ENCODE data around the gene SPINK5. TPM values are rescaled to one million over a fixed set of nuclear protein-coding genes. Genes with fewer than 3 reads are reported as not detected.

Gene SPINK5
- total RNA-seq, 1 donor from 2014 or later: not detected

DNA sequence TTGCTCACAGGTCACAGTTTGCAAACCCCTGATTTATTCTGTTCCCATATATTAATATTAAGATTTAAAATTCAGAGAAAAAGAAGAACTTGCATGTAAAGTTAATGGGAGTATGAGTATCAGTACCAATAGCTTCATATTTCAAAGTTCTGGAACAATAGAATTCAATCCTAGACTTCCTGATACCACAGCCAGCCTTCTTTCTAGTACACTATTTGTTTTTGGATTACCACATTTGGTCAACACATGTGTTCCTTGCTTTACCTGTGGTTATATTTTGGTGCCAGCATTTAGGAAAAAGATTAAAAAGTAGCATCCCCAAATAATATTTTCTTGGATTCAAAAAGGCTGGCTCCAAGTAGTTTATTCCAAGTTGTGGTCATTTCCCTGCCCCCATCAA, 49.5 kb downstream of the SPINK5 start:
- H3K27ac Mint-ChIP-seq: no peak overlapping the region
- no peaks in the 10 kb centered on the region for H3K27me3 Mint-ChIP-seq (ENCODE audit: low read depth)
- no peaks in the 10 kb centered on the region for H3K9me3 Mint-ChIP-seq
- no peak for DNase-seq (ENCODE audit: low spot score)
- H3K4me3 Mint-ChIP-seq (ENCODE audit: low read depth): no peak overlapping the region
- no peaks in the 10 kb centered on the region for H3K4me1 Mint-ChIP-seq (ENCODE audit: low read depth)
- intact Hi-C loops (cut with micrococcal nuclease): no loop called here
- H3K36me3 Mint-ChIP-seq (ENCODE audit: low read depth): no peaks in the 10 kb centered on the region

DNA sequence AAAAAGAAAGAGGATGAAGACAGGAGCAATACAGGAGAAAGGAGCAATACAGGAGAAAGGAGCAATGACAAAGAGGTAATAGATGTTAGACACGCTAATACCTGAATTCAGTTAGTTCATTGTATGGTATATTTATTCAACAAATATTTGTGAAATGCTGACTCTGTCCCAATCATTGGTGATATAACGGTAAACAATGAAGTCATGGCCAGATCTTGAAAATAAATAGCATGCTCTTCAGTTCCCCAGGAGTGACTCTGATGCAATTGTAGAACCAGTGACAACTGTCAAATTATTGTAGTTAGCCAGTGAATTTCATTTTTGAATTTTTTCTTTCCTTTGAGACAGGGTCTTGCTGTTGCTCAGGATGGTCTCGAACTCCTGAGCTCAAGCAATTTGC, 56.5 kb downstream of the SPINK5 start:
- Mint-ChIP-seq H3K27ac (no peak overlapping the region), H3K36me3 (ENCODE audit: low read depth) (no peaks in the 10 kb centered on the region), H3K4me3 (ENCODE audit: low read depth) (no peak overlapping the region), H3K27me3 (ENCODE audit: low read depth) (no peaks in the 10 kb centered on the region), H3K9me3 (no peaks in the 10 kb centered on the region), H3K4me1 (ENCODE audit: low read depth) (no peaks in the 10 kb centered on the region)
- no peak for DNase-seq (ENCODE audit: low spot score)
- intact Hi-C loops (cut with micrococcal nuclease): no loop called here

DNA sequence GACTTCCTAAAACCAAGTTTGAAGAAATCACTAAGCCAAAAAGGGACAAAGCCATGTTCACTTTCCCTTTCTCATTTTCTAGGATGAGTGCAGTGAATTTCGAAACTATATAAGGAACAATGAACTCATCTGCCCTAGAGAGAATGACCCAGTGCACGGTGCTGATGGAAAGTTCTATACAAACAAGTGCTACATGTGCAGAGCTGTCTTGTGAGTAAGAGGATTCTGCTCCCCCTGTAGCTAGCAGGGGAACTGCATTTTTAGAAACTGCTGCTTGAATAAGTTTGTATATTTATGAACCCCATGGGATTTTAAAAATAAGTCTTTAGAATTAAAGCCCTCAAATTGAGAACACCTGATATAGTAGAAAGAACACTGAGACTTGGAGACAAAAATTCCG, 61.9 kb downstream of the SPINK5 start:
- H3K4me3 Mint-ChIP-seq (ENCODE audit: low read depth): no peak overlapping the region
- no peaks in the 10 kb centered on the region for H3K27me3 Mint-ChIP-seq (ENCODE audit: low read depth)
- no peaks in the 10 kb centered on the region for H3K9me3 Mint-ChIP-seq
- intact Hi-C loops (cut with micrococcal nuclease): no loop called here
- H3K27ac Mint-ChIP-seq: no peak overlapping the region
- DNase-seq (ENCODE audit: low spot score): no peak
- no peaks in the 10 kb centered on the region for H3K36me3 Mint-ChIP-seq (ENCODE audit: low read depth)
- no peaks in the 10 kb centered on the region for H3K4me1 Mint-ChIP-seq (ENCODE audit: low read depth)

DNA sequence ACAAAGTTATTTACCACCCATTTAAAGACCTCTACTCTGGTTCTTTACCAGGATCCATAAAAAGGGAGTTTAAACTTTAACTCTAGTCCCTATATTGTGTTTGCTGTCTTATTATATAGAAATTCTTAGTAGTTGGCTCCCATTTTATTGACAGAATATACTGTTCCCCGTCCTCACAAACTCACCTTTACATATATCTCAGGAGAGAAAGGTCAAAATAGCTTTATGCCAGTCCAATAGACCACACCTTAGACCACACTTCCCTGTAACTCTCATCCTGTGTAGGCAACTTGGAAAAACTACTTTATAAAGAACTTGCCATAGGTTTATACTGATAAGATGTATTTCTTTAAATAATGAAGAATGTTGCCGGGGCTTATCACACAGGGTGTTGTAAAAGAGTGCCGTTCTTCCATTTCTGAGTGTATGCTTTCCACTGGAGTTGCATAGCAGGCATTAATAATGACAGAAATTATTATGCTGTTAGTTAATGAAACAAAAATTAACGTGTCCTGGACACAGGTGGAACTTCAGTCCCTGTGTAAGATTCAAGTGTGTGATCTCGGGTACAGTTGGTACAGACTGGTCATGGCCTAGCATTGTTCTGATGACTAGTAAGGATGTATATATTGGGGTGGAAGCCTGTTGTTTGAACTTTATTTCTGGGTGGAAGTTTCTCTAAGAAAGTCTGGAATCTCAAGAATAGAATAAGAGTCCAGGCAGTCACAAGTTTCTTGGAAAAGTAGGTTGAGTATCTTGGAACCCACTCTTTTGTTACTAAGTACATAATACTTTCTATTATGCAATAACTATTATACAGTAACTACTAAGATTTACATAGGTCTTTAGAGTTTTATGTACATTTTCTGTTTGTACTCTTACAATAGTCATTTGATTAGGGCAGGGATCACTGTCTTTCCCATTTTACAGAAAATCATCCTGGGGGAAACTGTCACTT, 71.6 kb downstream of the SPINK5 start:
- no peaks in the 10 kb centered on the region for H3K27me3 Mint-ChIP-seq (ENCODE audit: low read depth)
- H3K4me1 Mint-ChIP-seq (ENCODE audit: low read depth): no peaks in the 10 kb centered on the region
- no peaks in the 10 kb centered on the region for H3K36me3 Mint-ChIP-seq (ENCODE audit: low read depth)
- H3K9me3 Mint-ChIP-seq: no peaks in the 10 kb centered on the region
- intact Hi-C loops (cut with micrococcal nuclease): no loop called here
- H3K27ac Mint-ChIP-seq: no peak overlapping the region
- no peak for DNase-seq (ENCODE audit: low spot score)
- H3K4me3 Mint-ChIP-seq (ENCODE audit: low read depth): no peak overlapping the region

DNA sequence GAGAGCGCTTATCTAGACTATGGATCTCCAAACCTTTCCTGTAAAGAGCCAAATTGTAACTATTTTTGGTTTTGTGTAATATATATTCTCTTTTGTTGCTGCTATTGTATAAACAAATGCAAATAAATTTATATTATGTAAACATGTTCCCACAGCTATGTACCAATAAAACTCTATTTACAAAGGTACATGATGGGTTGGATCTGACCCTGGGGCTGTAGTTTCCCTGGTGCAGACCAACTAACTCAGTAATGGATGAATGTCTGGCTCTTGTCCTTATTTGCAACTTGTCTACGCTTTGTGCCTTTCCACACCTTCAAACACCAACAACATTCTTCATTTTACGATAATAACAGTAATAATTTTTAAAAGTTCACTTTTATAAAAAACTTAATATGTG, 77.1 kb downstream of the SPINK5 start:
- no peak for DNase-seq (ENCODE audit: low spot score)
- Mint-ChIP-seq H3K4me3 (ENCODE audit: low read depth) (no peak overlapping the region), H3K4me1 (ENCODE audit: low read depth) (no peaks in the 10 kb centered on the region), H3K27ac (no peak overlapping the region), H3K27me3 (ENCODE audit: low read depth) (no peaks in the 10 kb centered on the region), H3K9me3 (no peaks in the 10 kb centered on the region), H3K36me3 (ENCODE audit: low read depth) (no peaks in the 10 kb centered on the region)
- intact Hi-C loops (cut with micrococcal nuclease): no loop called here

DNA sequence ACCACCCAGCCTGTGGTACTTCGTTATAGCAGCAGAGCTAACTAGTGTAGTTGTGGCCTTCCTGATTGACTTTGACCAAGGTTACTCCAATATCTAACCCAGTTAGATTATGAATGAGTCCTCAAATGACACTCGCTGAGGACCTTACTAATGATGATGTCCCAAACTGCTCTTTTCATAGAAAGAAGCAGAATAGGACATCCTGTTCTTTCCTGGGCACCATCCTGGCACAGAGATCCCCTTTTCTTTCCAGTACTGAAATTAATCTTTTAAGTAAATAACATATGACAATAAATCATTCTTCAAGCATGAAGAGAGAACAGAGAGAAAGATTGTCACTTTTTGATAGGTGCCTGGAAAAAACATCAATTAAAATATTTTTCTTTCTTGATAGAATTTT, 77.9 kb downstream of the SPINK5 start:
- H3K36me3 Mint-ChIP-seq (ENCODE audit: low read depth): no peaks in the 10 kb centered on the region
- no peak overlapping the region for H3K4me3 Mint-ChIP-seq (ENCODE audit: low read depth)
- no peak overlapping the region for H3K27ac Mint-ChIP-seq
- intact Hi-C loops (cut with micrococcal nuclease): no loop called here
- H3K27me3 Mint-ChIP-seq (ENCODE audit: low read depth): no peaks in the 10 kb centered on the region
- no peak for DNase-seq (ENCODE audit: low spot score)
- H3K9me3 Mint-ChIP-seq: no peaks in the 10 kb centered on the region
- no peaks in the 10 kb centered on the region for H3K4me1 Mint-ChIP-seq (ENCODE audit: low read depth)

DNA sequence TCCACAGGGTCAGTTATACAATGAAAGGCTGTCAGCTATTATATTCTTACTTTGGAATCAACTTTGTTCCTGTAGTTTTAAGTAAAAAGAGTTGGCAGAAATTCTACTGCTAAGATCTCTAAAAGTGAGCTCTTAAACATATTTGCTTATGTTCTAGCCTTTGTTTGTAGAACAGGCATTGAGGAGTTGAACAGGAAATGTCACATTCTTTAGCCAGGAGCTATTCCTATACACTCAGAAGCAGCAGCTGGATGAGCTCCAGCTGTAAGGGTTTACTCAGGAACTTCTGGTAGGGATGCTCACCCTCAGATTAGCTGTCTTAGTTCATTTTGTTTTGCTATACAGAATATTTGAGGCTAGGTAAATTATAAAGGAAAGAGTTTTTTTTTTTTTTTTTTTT, 82.1 kb downstream of the SPINK5 start:
- Mint-ChIP-seq H3K27me3 (ENCODE audit: low read depth) (no peaks in the 10 kb centered on the region), H3K4me3 (ENCODE audit: low read depth) (no peak overlapping the region), H3K9me3 (no peaks in the 10 kb centered on the region), H3K27ac (no peak overlapping the region), H3K36me3 (ENCODE audit: low read depth) (no peaks in the 10 kb centered on the region), H3K4me1 (ENCODE audit: low read depth) (no peaks in the 10 kb centered on the region)
- DNase-seq (ENCODE audit: low spot score): no peak
- intact Hi-C loops (cut with micrococcal nuclease): no loop called here

DNA sequence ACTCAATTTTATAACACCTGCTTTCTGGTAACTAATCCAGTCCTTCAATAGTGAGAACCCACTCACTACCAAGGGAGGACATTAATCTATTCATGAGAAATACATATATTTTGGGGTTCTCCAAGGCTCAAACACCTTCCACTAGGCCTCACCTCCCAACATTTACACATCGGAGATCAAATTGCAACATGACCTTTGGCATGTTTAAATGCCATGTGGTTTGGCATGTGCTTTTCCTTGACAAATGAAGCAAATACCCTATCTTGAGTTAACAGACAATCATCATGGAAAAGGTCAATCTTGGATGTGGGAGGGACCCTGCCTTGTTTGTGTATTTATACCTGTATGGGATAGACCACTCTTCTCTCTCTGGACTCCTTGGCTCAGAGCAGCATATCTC, 82.7 kb downstream of the SPINK5 start:
- Mint-ChIP-seq H3K4me3 (ENCODE audit: low read depth) (no peak overlapping the region), H3K4me1 (ENCODE audit: low read depth) (no peaks in the 10 kb centered on the region), H3K27me3 (ENCODE audit: low read depth) (no peaks in the 10 kb centered on the region), H3K9me3 (no peaks in the 10 kb centered on the region), H3K27ac (no peak overlapping the region), H3K36me3 (ENCODE audit: low read depth) (no peaks in the 10 kb centered on the region)
- intact Hi-C loops (cut with micrococcal nuclease): no loop called here
- DNase-seq (ENCODE audit: low spot score): no peak

DNA sequence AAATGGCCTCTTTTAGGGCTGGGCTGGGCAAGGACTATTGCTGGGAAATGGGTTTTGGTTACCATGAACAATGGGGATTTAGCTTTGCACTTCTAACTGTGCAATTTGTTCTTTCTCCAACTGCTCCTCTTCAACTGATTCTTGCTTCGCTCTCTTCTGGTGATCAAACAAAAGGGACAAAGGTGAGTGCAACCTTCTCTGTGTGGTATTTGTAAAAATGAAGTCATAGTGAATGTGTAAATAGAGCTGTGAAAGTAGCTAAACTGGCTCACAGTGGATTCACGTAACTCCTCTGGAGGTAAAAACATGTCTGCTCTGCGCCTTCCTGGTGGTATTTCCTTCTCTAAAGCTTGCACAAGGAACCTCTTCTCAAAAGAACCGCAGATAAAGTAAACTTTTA, 83.6 kb downstream of the SPINK5 start:
- no peak overlapping the region for H3K4me3 Mint-ChIP-seq (ENCODE audit: low read depth)
- intact Hi-C loops (cut with micrococcal nuclease): no loop called here
- H3K27ac Mint-ChIP-seq: no peak overlapping the region
- H3K36me3 Mint-ChIP-seq (ENCODE audit: low read depth): no peaks in the 10 kb centered on the region
- no peaks in the 10 kb centered on the region for H3K4me1 Mint-ChIP-seq (ENCODE audit: low read depth)
- H3K27me3 Mint-ChIP-seq (ENCODE audit: low read depth): no peaks in the 10 kb centered on the region
- no peak for DNase-seq (ENCODE audit: low spot score)
- H3K9me3 Mint-ChIP-seq: no peaks in the 10 kb centered on the region

DNA sequence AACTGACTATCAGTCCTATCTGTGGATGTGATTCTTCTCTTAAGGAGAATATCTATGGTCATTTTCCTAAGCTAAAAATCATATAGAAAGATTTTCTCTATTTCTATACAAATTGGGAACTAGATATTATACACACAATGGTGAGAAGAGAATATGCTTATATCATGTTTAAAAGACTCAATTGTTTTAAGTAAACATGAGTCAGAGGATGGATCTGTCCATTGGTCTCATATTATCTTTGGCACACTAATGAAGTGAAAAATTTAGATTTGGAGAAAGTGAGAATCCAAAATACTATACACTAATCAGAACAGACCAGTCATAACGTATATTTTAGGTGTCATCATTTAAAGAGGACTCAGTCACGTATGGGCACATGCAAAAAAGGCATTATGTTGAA, 88.1 kb downstream of the SPINK5 start:
- DNase-seq (ENCODE audit: low spot score): no peak

DNA sequence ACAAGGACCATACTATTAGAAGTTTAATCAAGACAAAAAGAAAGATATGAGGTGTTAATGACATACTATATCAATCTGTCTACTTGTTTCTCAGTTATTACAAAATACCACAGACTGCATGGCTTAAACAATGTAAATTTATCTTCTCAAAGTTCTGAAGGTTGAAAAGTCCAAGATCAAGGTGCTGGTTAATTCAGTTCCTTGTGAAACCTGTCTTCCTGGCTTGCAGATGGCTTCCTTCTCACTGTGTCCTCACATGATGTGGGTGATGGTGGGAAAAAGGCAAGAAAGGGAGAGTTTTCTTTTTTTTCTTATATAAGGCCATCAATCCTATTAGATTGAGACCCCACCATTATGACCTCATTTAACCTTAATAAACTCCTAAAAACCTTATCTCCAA, 89.0 kb downstream of the SPINK5 start:
- no peaks in the 10 kb centered on the region for H3K27me3 Mint-ChIP-seq (ENCODE audit: low read depth)

More for the DNA sequence above, 88.1 kb downstream of the SPINK5 start:
- Mint-ChIP-seq H3K27me3 (ENCODE audit: low read depth) (no peaks in the 10 kb centered on the region), H3K36me3 (ENCODE audit: low read depth) (no peaks in the 10 kb centered on the region), H3K4me3 (ENCODE audit: low read depth) (no peak overlapping the region), H3K9me3 (no peaks in the 10 kb centered on the region), H3K27ac (no peak overlapping the region), H3K4me1 (ENCODE audit: low read depth) (no peaks in the 10 kb centered on the region)
- intact Hi-C loops (cut with micrococcal nuclease): no loop called here

DNA sequence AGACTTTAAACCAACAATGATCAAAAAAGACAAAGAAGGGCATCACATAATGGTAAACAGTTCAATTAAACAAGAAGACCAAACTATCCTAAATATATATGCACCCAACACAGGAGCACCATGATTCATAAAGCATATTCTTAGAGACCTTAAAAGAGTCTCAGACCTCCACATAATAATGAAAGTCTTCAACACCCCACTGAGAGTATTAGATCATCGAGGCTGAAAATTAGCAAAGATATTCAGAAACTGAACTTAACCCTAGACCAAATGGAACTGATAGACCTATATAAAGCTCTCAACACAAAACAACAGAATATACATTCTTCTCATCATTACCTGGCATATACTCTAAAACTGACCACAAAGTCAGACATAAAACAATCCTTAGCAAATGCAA, 92.8 kb downstream of the SPINK5 start:
- Mint-ChIP-seq H3K4me1 (ENCODE audit: low read depth) (no peaks in the 10 kb centered on the region), H3K4me3 (ENCODE audit: low read depth) (no peak overlapping the region), H3K27ac (no peak overlapping the region), H3K27me3 (ENCODE audit: low read depth) (no peaks in the 10 kb centered on the region), H3K9me3 (no peaks in the 10 kb centered on the region), H3K36me3 (ENCODE audit: low read depth) (no peaks in the 10 kb centered on the region)
- intact Hi-C loops (cut with micrococcal nuclease): no loop called here
- no peak for DNase-seq (ENCODE audit: low spot score)

More for the DNA sequence above, 89.0 kb downstream of the SPINK5 start:
- Mint-ChIP-seq H3K9me3 (no peaks in the 10 kb centered on the region), H3K27ac (no peak overlapping the region), H3K4me3 (ENCODE audit: low read depth) (no peak overlapping the region), H3K4me1 (ENCODE audit: low read depth) (no peaks in the 10 kb centered on the region), H3K36me3 (ENCODE audit: low read depth) (no peaks in the 10 kb centered on the region)
- no peak for DNase-seq (ENCODE audit: low spot score)
- intact Hi-C loops (cut with micrococcal nuclease): no loop called here

DNA sequence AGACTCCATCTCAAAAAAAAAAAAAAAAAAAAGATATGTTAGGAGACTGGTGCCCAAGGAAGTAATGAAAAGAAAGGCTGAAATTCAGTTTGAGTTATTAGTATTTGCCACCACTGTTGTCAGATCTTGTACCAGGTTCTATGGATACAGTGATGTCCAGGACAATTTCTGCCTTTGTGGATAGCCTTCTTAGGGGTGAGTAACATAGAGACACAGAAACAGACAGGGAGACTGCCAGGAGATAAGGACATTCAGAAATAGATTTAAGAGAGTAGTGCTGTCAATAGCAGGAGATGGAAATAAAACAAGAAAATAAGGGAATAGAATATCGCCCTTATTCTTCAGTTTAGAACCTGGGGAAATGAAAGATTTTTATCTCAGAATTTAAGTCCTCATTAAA, 98.3 kb downstream of the SPINK5 start:
- intact Hi-C loops (cut with micrococcal nuclease): no loop called here
- H3K27ac Mint-ChIP-seq: no peak overlapping the region
- H3K9me3 Mint-ChIP-seq: no peaks in the 10 kb centered on the region
- H3K4me3 Mint-ChIP-seq (ENCODE audit: low read depth): no peak overlapping the region
- H3K36me3 Mint-ChIP-seq (ENCODE audit: low read depth): no peaks in the 10 kb centered on the region
- no peak for DNase-seq (ENCODE audit: low spot score)
- H3K4me1 Mint-ChIP-seq (ENCODE audit: low read depth): no peaks in the 10 kb centered on the region
- H3K27me3 Mint-ChIP-seq (ENCODE audit: low read depth): no peaks in the 10 kb centered on the region
